Mesendoderm (in vitro differentiated cells): Measurements from ENCODE around the gene HLTF. TPM values are rescaled to one million over a fixed set of nuclear protein-coding genes. Genes with fewer than 3 reads are reported as not detected.

Source experiments
- DNase-seq: peaks from one replicate; pipeline ENCODE4 v3.0.0; 2013
- H2AK5ac ChIP-seq: 2 replicates; pipeline ENCODE4 v1.6.1; 2013; ENCODE audit warnings: low read length, inconsistent platforms
- H2BK120ac ChIP-seq: 2 replicates; pipeline ENCODE4 v1.6.1; 2013; ENCODE audit warnings: low read depth, mild to moderate bottlenecking, low read length, moderate library complexity, mixed read lengths
- H2BK15ac ChIP-seq: replicated peaks from 2 replicates; pipeline ENCODE4 v1.6.1; 2013; ENCODE audit warnings: low read depth, mild to moderate bottlenecking, moderate library complexity
- H2BK5ac ChIP-seq: 2 replicates; pipeline ENCODE4 v1.6.1; 2013; ENCODE audit warnings: low read length, inconsistent platforms
- H3K18ac ChIP-seq: 2 replicates; pipeline ENCODE4 v1.6.1; 2013; ENCODE audit warnings: mild to moderate bottlenecking, low read length, mixed read lengths
- H3K23ac ChIP-seq: one replicate; pipeline ENCODE4 v1.6.1; 2013; ENCODE audit warnings: low read length
- H3K27ac ChIP-seq: 2 replicates; pipeline ENCODE4 v1.5.1; 2013; ENCODE audit warnings: low read depth, mild to moderate bottlenecking, inconsistent platforms, low read length, moderate library complexity
- H3K27me3 ChIP-seq: 2 replicates; pipeline ENCODE4 v1.6.1; 2013; ENCODE audit warnings: low read length, control low read depth, mild to moderate bottlenecking, inconsistent platforms; ENCODE audit not compliant: insufficient read depth, poor library complexity
- H3K36me3 ChIP-seq: 2 replicates; pipeline ENCODE4 v1.6.1; 2013; ENCODE audit warnings: low read length, inconsistent platforms; ENCODE audit not compliant: control insufficient read depth, insufficient read depth
- H3K4ac ChIP-seq: one replicate; pipeline ENCODE4 v1.6.1; 2013; ENCODE audit warnings: low read depth, mild to moderate bottlenecking, low read length, moderate library complexity
- H3K4me1 ChIP-seq: 2 replicates; pipeline ENCODE4 v1.6.1; 2013; ENCODE audit warnings: low read depth, low read length, inconsistent platforms; ENCODE audit not compliant: control insufficient read depth
- H3K4me2 ChIP-seq: 2 replicates; pipeline ENCODE4 v1.6.1; 2013; ENCODE audit warnings: low read length
- H3K4me3 ChIP-seq: 2 replicates; pipeline ENCODE4 v1.5.1; 2013; ENCODE audit warnings: mild to moderate bottlenecking, low read length
- H3K56ac ChIP-seq: one replicate; pipeline ENCODE4 v1.6.1; 2013; ENCODE audit warnings: low read length
- H3K79me1 ChIP-seq: 2 replicates; pipeline ENCODE4 v1.6.1; 2013; ENCODE audit warnings: low read length, inconsistent platforms
- H3K79me2 ChIP-seq: 2 replicates; pipeline ENCODE4 v1.6.1; 2013; ENCODE audit warnings: mild to moderate bottlenecking, low read length; ENCODE audit not compliant: control insufficient read depth, insufficient read depth
- H3K9ac ChIP-seq: 2 replicates; pipeline ENCODE4 v1.6.1; 2013; ENCODE audit warnings: low read length, inconsistent platforms
- H4K5ac ChIP-seq: one replicate; pipeline ENCODE4 v1.6.1; 2013; ENCODE audit warnings: low read length
- H4K8ac ChIP-seq: one replicate; pipeline ENCODE4 v1.6.1; 2013; ENCODE audit warnings: low read depth, mild to moderate bottlenecking, control low read depth, low read length, moderate library complexity
- WGBS: extraction: QIAGEN DNeasy Blood & Tissue Kit; methylation state at CpG from one replicate; pipeline ENCODE4 v1.1.7; 2013; ENCODE audit warnings: low lambda C conversion rate, missing lambda C conversion rate; ENCODE audit not compliant: insufficient coverage; ENCODE audit errors: extremely low coverage; 5-methylcytosine and 5-hydroxymethylcytosine counted together
- small RNA-seq: library from polyadenylated mRNA; stranded (forward); fragments of <200 nt; extraction: miRNeasy Mini kit (QIAGEN cat#:217004); gene quantifications from one replicate; pipeline ENCODE3, GENCODE V24; 2013; ENCODE audit not compliant: insufficient read depth

The HLTF gene

GRCh38 chr3:148981273-148981672 is 105.1 kb downstream of the HLTF start:
- no peak for DNase-seq
- no peak overlapping the region for H3K27ac ChIP-seq
- no peaks in the 10 kb centered on the region for H3K79me2 ChIP-seq
- H3K18ac ChIP-seq = no peak overlapping the region
- H4K8ac ChIP-seq = no peak overlapping the region
- H3K79me1 ChIP-seq = no peaks in the 10 kb centered on the region
- H2BK5ac ChIP-seq = no peak overlapping the region
- no peak overlapping the region for H3K4me3 ChIP-seq
- H2BK15ac ChIP-seq = no peak overlapping the region
- no peak overlapping the region for H4K5ac ChIP-seq
- no peak overlapping the region for H3K23ac ChIP-seq
- no peaks in the 10 kb centered on the region for H3K36me3 ChIP-seq
- H3K4me1 ChIP-seq = no peaks in the 10 kb centered on the region
- no peak overlapping the region for H2AK5ac ChIP-seq
- no peak overlapping the region for H3K9ac ChIP-seq
- H2BK120ac ChIP-seq = no peak overlapping the region
- H3K4ac ChIP-seq = no peak overlapping the region
- no peaks in the 10 kb centered on the region for H3K27me3 ChIP-seq
- WGBS = no CpG with 5 or more reads among the region's 1 CpG
- no peak overlapping the region for H3K4me2 ChIP-seq
- H3K56ac ChIP-seq = no peak overlapping the region

Small RNA genes within 50 kb of the gene (small RNA-seq; reads per million reads assigned to genes)
- not detected for gene RF00019
